Hypothalamus (tissue), 51 donors: ENCODE measurements around the gene UPK3B.
"Not testable (repeated sequence)": the region's sequence is repeated elsewhere in the genome, so short reads cannot be mapped to it uniquely, and the experiment has no call there.

Experiments
- DNase-seq, 51 donors: peaks; one replicate each; lab custom pipeline; 2025; lab: John Stamatoyannopoulos, UW

Gene UPK3B

GRCh38 chr7:76512941-76513816 lies 2.8 kb downstream of the UPK3B start:
- no peak for DNase-seq

DNA sequence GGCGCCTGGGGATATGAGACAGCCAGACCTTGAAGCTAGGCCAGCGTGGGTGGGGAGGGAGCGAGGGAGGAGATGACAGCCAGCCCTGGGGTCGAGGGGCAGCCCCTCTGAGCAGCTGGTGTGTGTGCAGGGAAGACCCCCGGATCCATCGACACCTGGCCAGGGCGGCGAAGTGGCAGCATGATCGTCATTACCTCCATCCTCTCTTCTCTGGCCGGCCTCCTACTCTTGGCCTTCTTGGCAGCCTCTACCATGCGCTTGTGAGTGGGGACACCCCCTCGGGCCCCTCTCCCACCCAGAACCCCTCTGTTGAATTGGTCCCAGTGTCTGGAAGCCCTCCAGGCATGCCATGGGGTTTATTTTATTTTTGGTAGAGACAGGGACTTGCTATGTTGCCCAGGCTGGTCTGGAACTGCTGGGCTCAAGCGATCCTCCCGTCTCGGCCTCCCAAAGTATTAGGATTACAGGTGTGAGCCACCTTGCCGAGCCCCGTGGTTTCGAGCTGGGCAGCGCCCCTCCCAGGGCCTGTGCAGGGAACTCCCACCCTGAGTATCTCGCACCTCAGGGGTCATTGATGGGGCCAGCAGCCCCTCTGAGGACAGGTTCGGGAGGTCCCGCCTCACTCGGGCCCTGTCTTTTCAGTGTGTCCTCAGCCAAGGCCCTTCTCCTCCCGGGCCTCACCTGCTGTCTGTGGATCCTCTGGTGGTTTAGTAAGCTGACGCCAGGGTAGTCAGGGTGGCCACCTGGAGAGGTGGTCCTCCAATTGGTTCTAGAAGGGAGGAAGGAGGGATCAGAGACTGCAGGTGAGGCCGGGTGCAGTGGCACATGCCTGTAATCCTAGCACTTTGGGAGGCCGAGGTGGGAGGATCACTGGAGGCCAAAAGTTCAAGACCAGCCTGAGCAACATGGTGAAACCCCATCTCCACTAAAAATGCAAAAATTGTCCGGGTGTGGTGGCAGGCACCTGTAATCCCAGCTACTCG lies 3.8 kb downstream of the UPK3B start:
- DNase-seq: no peak

GRCh38 chr7:76514926-76515771 lies 4.8 kb downstream of the UPK3B start:
- no peak for DNase-seq

GRCh38 chr7:76515999-76516443 lies 5.7 kb downstream of the UPK3B start:
- DNase-seq: peak in 16 of 51 donors; percentile 8 to 57 (median 23)

DNA sequence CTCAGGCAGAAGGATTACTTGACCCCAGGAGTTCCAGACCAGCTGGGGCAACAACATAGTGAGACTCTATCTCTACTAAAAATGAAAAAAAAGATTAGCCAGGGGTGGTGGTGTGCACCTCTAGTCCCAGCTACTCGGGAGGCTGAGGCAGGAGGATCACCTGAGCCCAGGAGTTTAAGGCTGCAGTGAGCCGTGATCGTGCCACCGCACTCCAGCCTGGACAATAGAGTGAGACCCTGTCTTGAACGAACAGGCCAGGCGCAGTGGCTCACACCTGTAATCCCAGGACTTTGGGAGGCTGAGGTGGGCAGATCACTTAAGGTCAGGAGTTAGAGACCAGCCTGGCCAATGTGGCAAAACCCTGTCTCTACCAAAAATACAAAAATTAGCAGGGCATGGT lies 6.6 kb downstream of the UPK3B start:
- not testable (repeated sequence) for DNase-seq

DNA sequence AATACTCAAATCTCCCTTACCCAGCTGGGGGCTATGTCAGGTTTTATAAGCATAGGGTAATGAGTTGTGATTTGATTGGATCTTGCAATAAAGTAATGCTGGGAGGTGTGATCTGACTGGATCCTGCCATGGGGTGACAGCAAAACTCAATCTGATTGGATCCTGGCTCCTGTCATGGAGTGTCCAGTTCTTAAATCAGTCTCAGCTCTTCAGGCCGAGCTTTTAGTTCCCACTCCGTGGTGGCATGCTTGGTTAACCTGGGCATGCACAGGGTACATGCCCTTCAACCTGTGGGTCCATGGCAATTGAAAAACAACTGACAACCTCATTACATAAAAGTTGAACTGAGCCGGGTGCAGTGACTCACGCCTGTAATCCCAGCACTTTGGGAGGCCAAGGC lies 15.8 kb downstream of the UPK3B start:
- DNase-seq: not testable (repeated sequence)

DNA sequence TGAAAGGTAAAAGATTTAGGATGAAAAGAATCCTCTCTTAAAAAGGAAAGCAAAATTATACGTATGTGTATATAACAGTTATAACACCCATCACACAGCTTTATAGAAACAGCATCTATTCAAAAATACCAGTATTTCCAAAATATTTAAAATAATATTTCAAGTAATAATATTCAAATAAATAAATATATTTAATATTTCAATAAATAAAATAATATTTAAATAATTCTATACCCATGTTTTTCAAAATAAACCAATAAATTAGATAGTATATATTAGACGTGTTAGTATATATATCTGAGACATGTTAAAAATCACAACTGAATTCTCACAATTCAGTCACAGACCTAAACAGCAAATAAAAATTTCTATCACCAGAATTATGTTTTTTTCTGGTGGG lies 21.3 kb downstream of the UPK3B start:
- DNase-seq: not testable (repeated sequence)

- not testable (repeated sequence) for DNase-seq
Observed at GRCh38 chr7:76543197-76543596, 32.8 kb downstream of the UPK3B start, which contains the start of gene SPDYE16. TSS of gene SPDYE16 (minus strand) at chr7:76543297. CDS start at chr7:76541459, 1,838 bp downstream.

DNA sequence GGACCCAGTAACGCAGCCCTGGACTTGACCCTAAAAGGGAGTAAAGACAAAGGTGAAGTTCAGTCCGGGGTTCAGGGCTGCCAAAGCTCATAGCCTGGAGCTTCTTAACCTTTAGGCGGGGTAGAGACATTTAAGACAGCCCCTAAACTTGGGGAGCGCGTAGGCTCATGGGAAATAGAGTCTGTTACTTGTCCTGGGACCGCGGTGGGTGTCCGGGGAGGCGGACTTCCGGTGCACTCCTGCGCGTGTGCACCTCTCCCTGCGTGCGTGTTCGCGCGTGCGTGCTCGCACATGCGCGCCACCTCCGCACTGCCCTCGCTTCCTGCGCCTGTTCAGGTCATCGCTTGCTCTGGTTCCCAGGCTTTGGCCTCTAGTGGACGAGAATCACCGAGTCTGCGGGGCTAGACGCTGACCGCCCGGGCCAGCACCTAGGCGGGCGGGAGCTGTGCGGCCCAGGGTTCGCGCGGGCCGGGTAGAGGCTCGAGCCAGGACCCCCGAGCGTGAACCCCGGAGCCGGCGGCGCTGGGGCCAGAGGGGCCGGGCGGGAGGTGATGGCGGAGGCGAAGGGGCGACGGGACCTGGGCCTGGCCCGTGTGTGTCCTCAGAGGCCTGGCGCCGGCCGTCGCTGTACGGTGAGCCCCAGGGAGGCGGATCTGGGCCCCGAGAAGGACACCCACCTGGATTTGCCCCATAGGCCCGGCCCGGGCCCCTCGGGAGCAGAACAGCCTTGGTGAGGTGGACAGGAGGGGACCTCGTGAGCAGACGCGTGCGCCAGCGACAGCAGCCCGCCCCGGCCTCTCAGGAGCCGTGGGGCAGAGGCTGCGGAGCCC lies 38.9 kb downstream of the UPK3B start:
- DNase-seq: peak; percentile 35 to 94 (median 80)

DNA sequence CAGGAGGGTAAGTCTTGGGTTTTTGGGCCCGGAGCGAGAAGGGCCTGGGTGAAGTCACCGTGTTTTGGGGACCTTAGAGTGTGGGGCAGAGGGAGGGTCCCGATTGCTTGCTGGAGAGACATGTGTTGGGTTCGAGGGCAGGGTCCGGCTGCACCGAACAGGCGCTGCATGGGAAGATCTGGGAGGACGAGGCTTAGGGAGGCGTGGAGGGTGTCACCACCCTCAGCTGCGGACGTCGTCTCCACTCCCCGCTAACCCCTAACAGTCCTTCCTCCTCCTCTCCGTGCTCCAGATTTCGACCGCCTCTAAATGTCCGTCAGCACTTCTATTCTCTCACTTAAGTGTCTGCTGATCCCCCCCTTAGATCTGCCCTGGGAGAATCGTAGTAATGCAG lies 39.5 kb downstream of the UPK3B start:
- peak in 1 of 51 donors; percentile 1 for DNase-seq

GRCh38 chr7:76551992-76552391 lies 41.6 kb downstream of the UPK3B start:
- not testable (repeated sequence) for DNase-seq

DNA sequence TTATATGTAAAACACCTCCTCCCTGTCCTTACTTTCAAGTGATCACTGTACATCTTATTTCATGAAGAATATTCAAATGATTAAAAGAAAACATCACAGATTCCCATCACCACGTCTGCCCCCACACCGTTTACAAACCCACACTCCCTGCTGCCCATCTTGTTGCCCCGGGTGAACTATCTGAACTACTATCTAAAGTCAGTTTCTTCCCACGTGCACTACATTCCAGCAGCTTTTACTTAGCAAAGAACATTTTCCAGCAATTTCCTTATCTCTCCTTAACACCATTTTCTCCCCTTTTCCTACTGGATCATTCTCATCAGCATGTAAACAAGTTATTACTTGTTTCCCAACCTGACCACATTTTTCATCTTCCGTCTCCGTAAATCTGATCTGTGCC lies 49.3 kb downstream of the UPK3B start:
- not testable (repeated sequence) for DNase-seq

DNA sequence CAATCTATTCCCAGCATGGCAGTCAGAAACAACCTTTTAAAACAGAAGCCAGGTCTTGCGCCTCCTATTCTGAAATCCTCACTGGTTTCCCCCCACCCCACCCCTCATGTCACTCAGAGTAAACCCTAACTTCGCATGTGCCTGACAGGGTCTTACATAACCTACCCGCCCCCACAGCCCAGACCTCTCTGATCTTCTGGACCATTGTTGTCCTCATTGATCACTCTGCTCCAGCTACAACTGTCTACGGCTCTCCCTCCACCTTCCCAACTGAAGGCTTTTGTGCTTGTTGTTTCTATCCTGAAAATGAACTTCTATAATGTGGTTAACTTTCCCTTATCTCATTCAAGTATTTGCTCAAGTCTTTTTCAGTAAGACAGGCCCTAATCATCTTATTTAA lies 49.8 kb downstream of the UPK3B start:
- DNase-seq: not testable (repeated sequence)

DNA sequence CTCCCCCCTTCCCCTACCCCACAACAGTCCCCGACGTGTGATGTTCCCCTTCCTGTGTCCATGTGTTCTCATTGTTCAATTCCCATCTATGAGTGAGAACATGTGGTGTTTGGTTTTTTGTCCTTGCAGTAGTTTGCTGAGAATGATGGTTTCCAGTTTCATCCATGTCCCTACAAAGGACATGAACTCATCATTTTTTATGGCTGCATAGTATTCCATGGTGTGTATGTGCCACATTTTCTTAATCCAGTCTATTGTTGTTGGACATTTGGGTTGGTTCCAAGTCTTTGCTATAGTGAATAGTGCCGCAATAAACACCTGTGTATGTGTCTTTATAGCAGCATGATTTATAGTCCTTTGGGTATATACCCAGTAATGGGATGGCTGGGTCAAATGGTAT lies 51.0 kb downstream of the UPK3B start:
- DNase-seq: not testable (repeated sequence)

- not testable (repeated sequence) for DNase-seq
Observed at GRCh38 chr7:76565001-76565400, 54.6 kb downstream of the UPK3B start.
